GM21529 (cell line): ENCODE results near the gene CCDC159.
"Not testable (repeated sequence)": the region's sequence is repeated elsewhere in the genome, so short reads cannot be mapped to it uniquely, and the experiment has no call there.

ENCODE experiments used
- ATAC-seq: cut with Tn5 transposase; IDR thresholded peaks from one replicate; pipeline ENCODE4 v1.9.1; 2021; ENCODE audit not compliant: unreplicated experiment

Gene CCDC159

GRCh38 chr19:11364296-11364904 lies 18.1 kb downstream of the CCDC159 start:
- ATAC-seq: no peak

DNA sequence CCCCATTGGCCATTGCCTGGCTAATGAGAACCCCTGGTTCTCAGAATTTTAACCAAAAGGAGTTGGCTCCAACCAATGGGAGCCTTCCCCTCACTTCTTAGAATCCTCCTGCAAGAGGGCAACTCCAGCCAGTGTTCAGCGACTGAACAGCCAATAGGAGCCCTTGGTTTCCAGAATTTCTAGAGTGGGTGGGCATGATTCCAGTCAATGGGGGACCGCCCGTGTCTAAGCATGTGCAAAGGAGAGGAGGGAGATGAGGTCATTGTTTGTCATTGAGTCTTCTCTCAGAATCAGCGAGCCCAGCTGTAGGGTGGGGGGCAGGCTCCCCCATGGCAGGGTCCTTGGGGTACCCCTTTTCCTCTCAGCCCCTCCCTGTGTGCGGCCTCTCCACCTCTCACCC lies 18.6 kb downstream of the CCDC159 start:
- ATAC-seq: no peak

DNA sequence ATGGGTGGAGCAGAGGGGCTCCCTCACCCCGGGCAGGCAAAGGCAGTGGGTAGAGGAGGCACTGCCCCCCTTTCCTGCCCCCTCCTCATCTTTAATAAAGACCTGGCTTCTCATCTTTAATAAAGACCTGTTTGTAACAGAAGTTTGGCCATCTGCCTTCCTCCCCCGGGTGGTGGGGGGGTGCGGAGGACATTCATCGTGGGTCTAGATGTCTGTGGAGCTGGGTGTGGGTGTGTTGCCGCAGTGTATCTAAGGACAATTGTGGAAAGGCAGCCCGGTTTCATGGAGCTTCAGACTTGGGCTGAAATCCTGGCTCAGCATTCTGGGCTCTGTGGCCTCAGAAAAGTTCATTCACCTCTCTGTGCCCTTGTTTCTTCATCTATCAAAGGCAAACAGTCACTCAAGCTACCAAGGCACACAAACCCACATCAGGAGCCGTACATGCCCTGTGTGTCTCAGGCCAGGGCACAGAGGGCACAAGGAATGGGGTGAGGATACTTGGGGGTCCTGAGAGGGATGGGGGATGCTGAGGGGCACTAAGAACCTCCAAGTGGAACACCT lies 19.3 kb downstream of the CCDC159 start:
- ATAC-seq: no peak

DNA sequence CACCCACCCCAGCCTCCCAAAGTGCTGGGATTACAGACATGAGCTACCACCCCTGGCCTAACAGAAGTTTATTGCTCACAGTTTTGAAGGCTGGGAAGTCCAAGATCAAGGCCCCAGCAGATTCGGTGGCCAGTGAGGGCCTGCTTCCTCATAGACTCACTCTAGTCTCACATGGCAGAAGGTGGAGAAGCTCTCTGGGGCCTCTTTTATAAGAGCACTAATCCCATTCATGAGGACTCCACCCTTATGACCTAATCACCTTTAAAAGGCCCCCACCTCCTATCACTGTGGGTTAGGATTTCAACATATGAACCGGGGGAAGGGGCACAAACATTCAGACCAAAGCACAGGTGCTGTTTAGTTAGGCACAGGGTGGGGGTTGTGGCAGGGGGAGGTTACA lies 21.2 kb downstream of the CCDC159 start:
- ATAC-seq: no peak

DNA sequence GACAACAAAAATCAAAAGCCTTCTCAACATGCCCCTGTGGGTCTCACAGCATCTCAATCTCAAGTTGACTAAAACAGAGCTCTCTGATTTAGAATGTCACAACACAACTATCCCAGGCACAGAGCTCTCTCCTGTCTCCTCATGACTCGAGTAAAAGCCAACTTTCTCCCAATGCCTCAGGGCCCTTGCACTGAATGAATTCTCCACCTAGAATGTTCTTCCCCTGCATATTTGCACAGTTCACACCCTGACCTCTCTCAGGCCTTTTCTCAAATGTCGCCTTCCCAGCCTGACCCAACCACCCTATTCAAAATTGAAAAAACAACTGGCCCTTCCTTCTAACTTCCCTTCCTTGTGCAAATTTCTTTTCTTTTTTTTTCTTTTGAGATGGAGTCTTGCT lies 24.4 kb downstream of the CCDC159 start:
- no peak for ATAC-seq

- no peak for ATAC-seq
These were observed 27.0 kb downstream of the CCDC159 start for GRCh38 chr19:11373166-11373884.

GRCh38 chr19:11373885-11374432 lies 27.6 kb downstream of the CCDC159 start:
- no peak for ATAC-seq

GRCh38 chr19:11374433-11375142 lies 28.3 kb downstream of the CCDC159 start, which contains the start of gene SWSAP1:
SWSAP1 (plus strand) TSS chr19:11374666; CDS start chr19:11374681, 15 bp downstream.
- ATAC-seq: peak; percentile 81

DNA sequence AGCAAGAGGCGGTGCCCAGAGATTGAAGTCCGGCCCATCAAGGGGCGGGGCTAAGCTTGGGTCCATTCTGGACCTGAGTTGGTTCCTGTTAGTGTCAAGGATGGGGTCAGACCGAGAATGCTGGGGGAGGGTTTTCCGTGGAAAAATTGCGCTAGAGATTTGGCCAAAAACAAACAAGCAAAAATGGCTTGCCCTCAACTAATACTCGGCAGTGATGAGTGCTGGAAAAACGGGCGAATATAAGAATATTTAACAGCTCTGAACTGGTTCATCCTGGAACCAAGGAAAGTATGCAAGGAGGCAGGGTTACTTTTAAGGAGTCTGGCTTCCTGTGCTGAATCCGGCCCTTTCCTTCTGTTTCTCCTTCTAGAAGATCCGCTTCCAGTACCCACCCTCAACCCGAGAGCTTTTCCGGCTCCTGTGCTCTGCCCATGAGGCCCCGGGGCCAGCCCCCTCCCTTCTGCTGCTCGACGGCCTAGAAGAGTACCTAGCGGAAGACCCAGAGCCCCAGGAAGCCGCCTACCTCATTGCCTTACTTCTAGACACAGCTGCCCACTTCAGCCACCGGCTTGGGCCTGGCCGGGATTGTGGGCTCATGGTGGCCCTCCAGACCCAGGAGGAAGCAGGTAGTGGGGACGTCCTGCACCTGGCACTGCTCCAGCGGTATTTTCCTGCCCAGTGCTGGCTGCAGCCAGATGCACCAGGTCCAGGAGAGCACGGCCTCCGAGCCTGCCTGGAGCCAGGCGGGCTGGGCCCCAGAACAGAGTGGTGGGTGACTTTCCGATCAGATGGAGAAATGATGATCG lies 29.0 kb downstream of the CCDC159 start:
- ATAC-seq: no peak

GRCh38 chr19:11377237-11377636 lies 30.9 kb downstream of the CCDC159 start:
- ATAC-seq: no peak

DNA sequence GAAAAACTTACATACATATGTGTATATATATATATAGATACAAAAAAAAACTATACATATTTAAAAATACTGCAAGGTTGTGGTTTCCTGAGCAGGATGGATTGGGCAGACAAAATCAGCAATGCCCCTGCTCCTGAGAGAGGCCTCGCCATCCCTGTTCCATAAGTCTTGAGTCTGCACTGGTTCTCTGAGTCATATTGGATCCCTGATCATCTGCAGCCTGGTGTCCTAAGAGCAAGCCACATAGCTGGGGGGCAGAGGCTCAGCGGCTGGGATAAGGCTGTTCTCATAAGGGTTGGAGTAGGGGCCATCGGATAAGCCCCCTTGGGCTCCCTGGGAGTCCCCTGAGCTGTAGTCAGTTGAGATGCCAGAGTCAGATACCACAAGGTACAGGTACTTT lies 31.4 kb downstream of the CCDC159 start:
- ATAC-seq: no peak

- no peak for ATAC-seq
These were observed 32.2 kb downstream of the CCDC159 start for GRCh38 chr19:11378319-11379189.

- not testable (repeated sequence) for ATAC-seq
These were observed 33.0 kb downstream of the CCDC159 start for GRCh38 chr19:11379269-11379845.

DNA sequence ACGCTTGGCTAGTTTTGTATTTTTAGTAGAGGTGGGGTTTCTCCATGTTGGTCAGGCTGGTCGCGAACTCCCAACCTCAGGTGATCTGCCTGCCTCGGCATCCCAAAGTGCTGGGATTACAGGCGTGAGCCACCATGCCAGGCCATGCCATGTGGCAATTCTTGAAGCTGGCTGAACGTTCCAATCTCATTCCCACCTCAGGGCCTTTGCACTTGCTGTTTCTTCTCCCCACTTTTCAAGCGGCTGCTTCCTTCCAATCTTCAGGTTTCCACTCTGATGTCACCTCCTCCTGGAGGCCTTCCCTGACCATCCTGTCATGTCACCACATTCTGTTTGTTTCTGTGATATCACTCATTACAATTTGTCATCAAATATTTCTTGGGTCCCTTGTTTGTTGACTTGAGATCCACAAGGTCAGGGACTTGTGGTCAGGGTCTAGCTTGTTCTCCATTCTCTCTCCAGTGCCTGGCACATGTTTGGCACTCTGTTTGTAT lies 33.6 kb downstream of the CCDC159 start:
- ATAC-seq: no peak

- ATAC-seq: peak; percentile 74
These were observed 34.6 kb downstream of the CCDC159 start for GRCh38 chr19:11380653-11381537.

DNA sequence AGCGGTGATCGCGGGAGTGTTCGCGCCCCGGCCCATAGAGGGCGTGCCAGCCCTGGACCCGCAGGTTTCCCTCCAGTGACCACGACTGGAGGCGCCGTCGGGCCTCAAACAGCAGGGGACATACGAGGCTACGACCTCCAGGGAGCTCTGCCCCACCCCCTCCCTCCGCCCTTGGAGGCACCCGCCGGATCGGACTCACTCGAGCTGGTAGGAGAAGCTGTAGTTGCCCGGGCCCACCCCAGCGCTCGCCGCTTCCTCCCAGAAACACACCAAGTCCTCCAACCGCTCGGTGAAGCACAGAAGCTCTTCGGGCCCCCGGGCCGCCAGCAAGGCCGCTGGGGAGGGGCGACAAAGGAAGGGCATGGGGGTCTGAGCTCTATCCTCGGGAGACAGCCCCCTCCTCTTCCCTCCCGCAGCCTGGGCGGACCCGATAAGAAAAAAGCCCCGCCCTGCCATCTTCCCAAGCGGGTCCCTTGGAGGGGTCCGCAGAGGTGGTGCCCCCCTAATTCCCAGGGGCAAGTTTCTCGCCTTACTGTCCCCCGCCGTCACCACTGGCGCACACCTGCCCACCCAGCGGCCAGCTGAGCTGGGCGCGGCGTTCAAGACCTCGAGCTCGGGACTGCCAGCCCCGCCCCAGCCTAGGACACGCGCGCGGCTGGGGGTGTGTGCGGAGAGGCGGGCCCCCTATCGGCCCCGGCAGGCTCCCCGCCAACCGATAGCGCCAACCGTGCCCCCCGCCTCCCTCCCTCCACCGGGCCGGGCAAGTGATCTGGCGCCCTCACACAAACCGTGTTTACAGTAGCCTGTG lies 36.8 kb downstream of the CCDC159 start:
- ATAC-seq: no peak

DNA sequence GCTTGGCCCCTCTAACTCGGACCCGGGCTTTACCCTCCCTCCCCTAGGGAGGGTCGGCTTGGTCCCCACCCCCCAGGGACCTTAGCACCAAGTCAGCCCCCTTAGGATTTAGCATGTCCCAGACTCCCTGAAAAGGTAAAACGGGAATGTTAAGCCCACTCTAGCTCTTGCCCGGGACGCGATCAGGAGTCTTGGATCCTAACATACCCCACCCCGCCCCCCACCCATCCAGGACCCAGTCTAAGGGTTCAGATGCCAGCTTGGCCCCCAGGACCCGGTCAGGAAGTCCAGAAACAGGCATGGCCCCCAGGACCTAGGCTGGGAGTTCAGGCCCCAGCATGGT lies 37.4 kb downstream of the CCDC159 start:
- ATAC-seq: no peak

GRCh38 chr19:11384778-11385129 lies 38.4 kb downstream of the CCDC159 start:
- no peak for ATAC-seq
